Liver (tissue), 3 donors: ENCODE results near the gene GMDS.

Experiments used
- CTCF ChIP-seq: fragments of 150-350 bp; IDR thresholded peaks from 2 replicates; pipeline ENCODE4 v1.5.1; 2017; ENCODE audit warnings: improper control_type of control experiment, low read depth, low read length; ENCODE audit not compliant: missing input control
- GABPA ChIP-seq, 2 donors: IDR thresholded peaks in 1 of 2; conservative IDR thresholded peaks in 1 of 2; 2 replicates each; pipeline ENCODE4 v1.6.1; 2016; ENCODE audit warnings: antibody characterized with exemption in 2 of 2, mild to moderate bottlenecking in 1 of 2, moderate library complexity in 1 of 2
- MAX ChIP-seq: IDR thresholded peaks from 2 replicates; pipeline ENCODE4 v1.6.1; 2016; ENCODE audit warnings: antibody characterized with exemption
- donor health status: healthy.
- donor health status: healthy.

DNA sequence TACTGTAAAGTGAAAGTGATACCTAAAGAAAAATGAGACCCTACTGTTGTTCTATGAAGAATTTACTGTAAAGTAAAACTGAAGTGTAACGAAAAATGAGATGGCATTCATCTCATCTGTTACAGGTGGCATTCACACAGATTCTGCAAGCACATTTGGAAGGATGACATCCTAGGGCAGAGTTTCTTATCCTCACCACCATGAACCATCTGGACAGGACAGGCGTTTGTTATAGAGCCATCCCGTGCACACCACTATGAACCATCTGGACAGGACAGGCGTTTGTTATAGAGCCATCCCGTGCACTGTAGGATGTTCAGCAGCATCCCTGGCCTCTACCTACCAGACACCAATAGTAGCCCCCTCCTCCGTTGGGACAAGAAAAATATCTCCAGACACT, 294.8 kb downstream of the GMDS start:
- TF ChIP-seq MAX (no peak), CTCF (no peak), GABPA (IDR thresholded peaks at IDR 0.05 in 1 of 2, conservative IDR thresholded peaks at IDR 0.05 in 1 of 2) (no peak)
